Measurements from ENCODE around the gene DLAT.

The DLAT gene

GRCh38 chr11:112024773-112025678 is at the start of gene DLAT:
Gene DLAT (plus strand): TSS chr11:112025408. CDS start chr11:112025473, 65 bp downstream.
- Mint-ChIP-seq H3K27ac (peak within 1 kb of the TSS; percentile 99), H3K4me3 (peak within 1 kb of the TSS; percentile 100), H3K4me1 (ENCODE audit: low read depth) (peaks cover 21% of the 10 kb centered on the region), H3K36me3 (ENCODE audit: low read depth) (peaks cover 16% of the 10 kb centered on the region), H3K9me3 (no peaks in the 10 kb centered on the region), H3K27me3 (ENCODE audit: low read depth) (no peaks in the 10 kb centered on the region)

GRCh38 chr11:111976119-111976766 is 49.0 kb upstream of the DLAT start:
- H3K9me3 Mint-ChIP-seq: no peaks in the 10 kb centered on the region
- no peak overlapping the region for H3K27ac Mint-ChIP-seq
- peaks cover 1% of the 10 kb centered on the region for H3K36me3 Mint-ChIP-seq (ENCODE audit: low read depth)
- H3K4me1 Mint-ChIP-seq (ENCODE audit: low read depth): no peaks in the 10 kb centered on the region
- peak overlapping the region; percentile 61 for H3K4me3 Mint-ChIP-seq
- H3K27me3 Mint-ChIP-seq (ENCODE audit: low read depth): peaks cover 10% of the 10 kb centered on the region

- Mint-ChIP-seq H3K27ac (no peak overlapping the region), H3K4me3 (peak overlapping the region; percentile 48), H3K4me1 (ENCODE audit: low read depth) (peaks cover under 1% of the 10 kb centered on the region), H3K9me3 (no peaks in the 10 kb centered on the region), H3K36me3 (ENCODE audit: low read depth) (peaks cover 1% of the 10 kb centered on the region), H3K27me3 (ENCODE audit: low read depth) (peaks cover 10% of the 10 kb centered on the region)
Observed at GRCh38 chr11:111976767-111977145, 48.5 kb upstream of the DLAT start.

- Mint-ChIP-seq H3K27ac (no peak overlapping the region), H3K4me3 (peak overlapping the region; percentile 57), H3K27me3 (ENCODE audit: low read depth) (peaks cover 10% of the 10 kb centered on the region), H3K4me1 (ENCODE audit: low read depth) (peaks cover 2% of the 10 kb centered on the region), H3K9me3 (no peaks in the 10 kb centered on the region), H3K36me3 (ENCODE audit: low read depth) (peaks cover 1% of the 10 kb centered on the region)
Observed at GRCh38 chr11:111977146-111978027, 47.8 kb upstream of the DLAT start.

- Mint-ChIP-seq H3K4me1 (ENCODE audit: low read depth) (peaks cover 2% of the 10 kb centered on the region), H3K27ac (no peak overlapping the region), H3K36me3 (ENCODE audit: low read depth) (peaks cover 1% of the 10 kb centered on the region), H3K9me3 (no peaks in the 10 kb centered on the region), H3K27me3 (ENCODE audit: low read depth) (peaks cover 10% of the 10 kb centered on the region), H3K4me3 (peak overlapping the region; percentile 57)
Observed at GRCh38 chr11:111978028-111978771, 47.0 kb upstream of the DLAT start.

GRCh38 chr11:111980062-111980461 is 45.1 kb upstream of the DLAT start:
- Mint-ChIP-seq H3K4me1 (ENCODE audit: low read depth) (peaks cover 2% of the 10 kb centered on the region), H3K4me3 (no peak overlapping the region), H3K9me3 (no peaks in the 10 kb centered on the region), H3K27ac (no peak overlapping the region), H3K27me3 (ENCODE audit: low read depth) (peaks cover 10% of the 10 kb centered on the region), H3K36me3 (ENCODE audit: low read depth) (peaks cover 1% of the 10 kb centered on the region)

- Mint-ChIP-seq H3K9me3 (no peaks in the 10 kb centered on the region), H3K4me1 (ENCODE audit: low read depth) (peaks cover 2% of the 10 kb centered on the region), H3K4me3 (no peak overlapping the region), H3K27ac (no peak overlapping the region), H3K27me3 (ENCODE audit: low read depth) (peaks cover 10% of the 10 kb centered on the region), H3K36me3 (ENCODE audit: low read depth) (peaks cover 1% of the 10 kb centered on the region)
Observed at GRCh38 chr11:111981270-111981669, 43.9 kb upstream of the DLAT start.

GRCh38 chr11:111982019-111982464 is 43.2 kb upstream of the DLAT start:
- H3K4me1 Mint-ChIP-seq (ENCODE audit: low read depth): peaks cover 2% of the 10 kb centered on the region
- peaks cover 1% of the 10 kb centered on the region for H3K36me3 Mint-ChIP-seq (ENCODE audit: low read depth)
- H3K27ac Mint-ChIP-seq: no peak overlapping the region
- H3K9me3 Mint-ChIP-seq: no peaks in the 10 kb centered on the region
- H3K27me3 Mint-ChIP-seq (ENCODE audit: low read depth): peaks cover 10% of the 10 kb centered on the region
- no peak overlapping the region for H3K4me3 Mint-ChIP-seq

GRCh38 chr11:111982541-111983186 is 42.5 kb upstream of the DLAT start:
- H3K27me3 Mint-ChIP-seq (ENCODE audit: low read depth): peaks cover 7% of the 10 kb centered on the region
- H3K4me1 Mint-ChIP-seq (ENCODE audit: low read depth): peaks cover 2% of the 10 kb centered on the region
- H3K4me3 Mint-ChIP-seq: no peak overlapping the region
- H3K36me3 Mint-ChIP-seq (ENCODE audit: low read depth): peaks cover 1% of the 10 kb centered on the region
- H3K9me3 Mint-ChIP-seq: no peaks in the 10 kb centered on the region
- H3K27ac Mint-ChIP-seq: no peak overlapping the region

GRCh38 chr11:111983187-111983986 is 41.8 kb upstream of the DLAT start:
- no peak overlapping the region for H3K27ac Mint-ChIP-seq

GRCh38 chr11:111986589-111986988 is 38.6 kb upstream of the DLAT start:
- H3K27ac Mint-ChIP-seq: no peak overlapping the region
- H3K4me3 Mint-ChIP-seq: no peak overlapping the region
- no peaks in the 10 kb centered on the region for H3K27me3 Mint-ChIP-seq (ENCODE audit: low read depth)
- H3K4me1 Mint-ChIP-seq (ENCODE audit: low read depth): peaks cover 2% of the 10 kb centered on the region
- no peaks in the 10 kb centered on the region for H3K9me3 Mint-ChIP-seq
- H3K36me3 Mint-ChIP-seq (ENCODE audit: low read depth): no peaks in the 10 kb centered on the region

More at GRCh38 chr11:111983187-111983986, 41.8 kb upstream of the DLAT start:
- peaks cover 2% of the 10 kb centered on the region for H3K4me1 Mint-ChIP-seq (ENCODE audit: low read depth)
- no peak overlapping the region for H3K4me3 Mint-ChIP-seq
- no peaks in the 10 kb centered on the region for H3K9me3 Mint-ChIP-seq
- H3K36me3 Mint-ChIP-seq (ENCODE audit: low read depth): peaks cover 1% of the 10 kb centered on the region
- peaks cover under 1% of the 10 kb centered on the region for H3K27me3 Mint-ChIP-seq (ENCODE audit: low read depth)

- Mint-ChIP-seq H3K27ac (no peak overlapping the region), H3K36me3 (ENCODE audit: low read depth) (no peaks in the 10 kb centered on the region), H3K9me3 (no peaks in the 10 kb centered on the region), H3K4me1 (ENCODE audit: low read depth) (no peaks in the 10 kb centered on the region), H3K27me3 (ENCODE audit: low read depth) (no peaks in the 10 kb centered on the region), H3K4me3 (no peak overlapping the region)
Observed at GRCh38 chr11:111990381-111990780, 34.8 kb upstream of the DLAT start.
